ENCODE results near the gene SMIM13. TPM values are rescaled to one million over a fixed set of nuclear protein-coding genes. Genes with fewer than 3 reads are reported as not detected.
A peak's percentile ranks its signal among the peaks of the same experiment; 100 is the strongest.

Gene SMIM13
- total RNA-seq, 1 donor, result 15.5 TPM

DNA sequence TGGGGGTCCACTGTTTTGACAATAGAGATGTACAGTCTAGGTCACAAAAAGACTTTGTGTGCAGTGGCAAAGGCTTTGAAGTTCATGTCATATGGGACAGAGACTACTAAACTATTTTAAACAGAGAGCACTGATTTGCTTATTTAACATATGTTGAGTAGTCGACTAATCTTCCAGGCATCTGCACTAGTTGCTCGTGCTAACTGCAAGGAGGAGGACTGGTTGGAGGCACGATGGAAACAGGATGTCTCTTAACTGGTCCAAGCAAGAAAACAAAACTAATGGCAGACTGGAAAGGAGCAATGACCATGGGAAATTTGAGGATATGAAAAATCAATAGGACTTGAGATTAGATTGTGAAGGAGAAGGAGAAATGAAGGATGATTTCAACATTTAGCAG, 46.4 kb downstream of the SMIM13 start:
- TF ChIP-seq, protein P1, sequence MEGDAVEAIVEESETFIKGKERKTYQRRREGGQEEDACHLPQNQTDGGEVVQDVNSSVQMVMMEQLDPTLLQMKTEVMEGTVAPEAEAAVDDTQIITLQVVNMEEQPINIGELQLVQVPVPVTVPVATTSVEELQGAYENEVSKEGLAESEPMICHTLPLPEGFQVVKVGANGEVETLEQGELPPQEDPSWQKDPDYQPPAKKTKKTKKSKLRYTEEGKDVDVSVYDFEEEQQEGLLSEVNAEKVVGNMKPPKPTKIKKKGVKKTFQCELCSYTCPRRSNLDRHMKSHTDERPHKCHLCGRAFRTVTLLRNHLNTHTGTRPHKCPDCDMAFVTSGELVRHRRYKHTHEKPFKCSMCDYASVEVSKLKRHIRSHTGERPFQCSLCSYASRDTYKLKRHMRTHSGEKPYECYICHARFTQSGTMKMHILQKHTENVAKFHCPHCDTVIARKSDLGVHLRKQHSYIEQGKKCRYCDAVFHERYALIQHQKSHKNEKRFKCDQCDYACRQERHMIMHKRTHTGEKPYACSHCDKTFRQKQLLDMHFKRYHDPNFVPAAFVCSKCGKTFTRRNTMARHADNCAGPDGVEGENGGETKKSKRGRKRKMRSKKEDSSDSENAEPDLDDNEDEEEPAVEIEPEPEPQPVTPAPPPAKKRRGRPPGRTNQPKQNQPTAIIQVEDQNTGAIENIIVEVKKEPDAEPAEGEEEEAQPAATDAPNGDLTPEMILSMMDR (IDR thresholded peaks at IDR 0.05; ENCODE audit: insufficient read depth, low read depth, low read length), result no peak
- peak; percentile 21 for DNase-seq (ENCODE audit: low read depth)
- H3K4me3 ChIP-seq (ENCODE audit: low read depth, low read length), result no peak overlapping the region

DNA sequence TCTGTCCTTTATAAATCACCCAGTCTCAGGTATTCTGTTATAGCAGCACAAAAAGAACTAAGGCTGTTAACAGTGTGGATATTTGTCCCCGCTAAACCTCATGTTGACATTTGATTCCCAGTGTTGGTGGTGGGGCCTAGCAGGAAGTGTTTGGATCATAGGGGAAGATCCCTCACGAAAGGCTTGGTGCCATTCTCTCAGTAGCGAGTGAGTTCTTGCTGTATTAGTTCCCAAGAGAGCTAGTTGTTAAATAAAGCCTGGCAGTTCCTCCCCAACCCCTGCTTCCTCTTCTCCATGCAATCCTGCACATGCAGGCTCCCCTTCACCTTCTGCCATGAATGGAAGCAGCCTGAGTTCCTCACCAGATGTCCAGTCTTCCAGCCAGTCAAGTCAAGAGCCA, 47.7 kb downstream of the SMIM13 start:
- TF ChIP-seq, protein P1 (IDR thresholded peaks at IDR 0.05; ENCODE audit: insufficient read depth, low read depth, low read length), result no peak
- DNase-seq (ENCODE audit: low read depth), result no peak
- no peak overlapping the region for H3K4me3 ChIP-seq (ENCODE audit: low read depth, low read length)

DNA sequence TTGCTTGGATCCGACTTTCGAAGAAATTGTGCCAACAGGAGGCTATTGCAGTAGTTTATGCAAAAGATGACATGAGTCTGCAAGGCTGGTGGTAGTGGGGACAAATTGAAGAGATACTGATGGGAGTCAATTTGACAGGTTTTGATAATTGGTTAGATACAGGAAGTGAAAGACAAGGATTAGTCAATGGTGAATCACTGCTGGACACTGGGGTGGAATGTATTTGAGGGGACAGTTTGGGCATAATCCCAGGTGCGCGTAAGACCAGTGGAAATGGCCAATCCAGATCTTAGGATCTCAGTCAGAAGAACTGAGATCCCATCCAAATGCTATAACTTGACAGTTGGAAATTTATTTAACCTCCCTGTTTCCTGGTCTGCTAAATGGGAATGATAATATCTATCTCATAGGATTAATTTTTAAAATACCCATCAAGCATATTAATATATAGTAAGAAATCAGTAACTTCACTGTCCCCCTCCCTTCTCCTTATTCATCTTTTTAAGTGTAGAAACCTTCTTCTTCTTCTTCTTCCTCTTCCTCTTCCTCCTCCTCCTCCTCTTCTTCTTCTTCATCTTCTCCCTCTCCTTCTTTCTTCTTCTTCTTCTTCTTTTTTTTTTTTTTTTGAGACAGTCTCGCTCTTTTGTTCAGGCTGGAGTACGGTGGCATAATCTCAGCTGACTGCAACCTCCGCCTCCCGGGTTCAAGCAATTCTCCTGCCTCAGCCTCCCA, 48.8 kb downstream of the SMIM13 start:
- DNase-seq (ENCODE audit: low read depth), result no peak
- H3K4me3 ChIP-seq (ENCODE audit: low read depth, low read length), result no peak overlapping the region
- TF ChIP-seq, protein P1 (IDR thresholded peaks at IDR 0.05; ENCODE audit: insufficient read depth, low read depth, low read length), result no peak

DNA sequence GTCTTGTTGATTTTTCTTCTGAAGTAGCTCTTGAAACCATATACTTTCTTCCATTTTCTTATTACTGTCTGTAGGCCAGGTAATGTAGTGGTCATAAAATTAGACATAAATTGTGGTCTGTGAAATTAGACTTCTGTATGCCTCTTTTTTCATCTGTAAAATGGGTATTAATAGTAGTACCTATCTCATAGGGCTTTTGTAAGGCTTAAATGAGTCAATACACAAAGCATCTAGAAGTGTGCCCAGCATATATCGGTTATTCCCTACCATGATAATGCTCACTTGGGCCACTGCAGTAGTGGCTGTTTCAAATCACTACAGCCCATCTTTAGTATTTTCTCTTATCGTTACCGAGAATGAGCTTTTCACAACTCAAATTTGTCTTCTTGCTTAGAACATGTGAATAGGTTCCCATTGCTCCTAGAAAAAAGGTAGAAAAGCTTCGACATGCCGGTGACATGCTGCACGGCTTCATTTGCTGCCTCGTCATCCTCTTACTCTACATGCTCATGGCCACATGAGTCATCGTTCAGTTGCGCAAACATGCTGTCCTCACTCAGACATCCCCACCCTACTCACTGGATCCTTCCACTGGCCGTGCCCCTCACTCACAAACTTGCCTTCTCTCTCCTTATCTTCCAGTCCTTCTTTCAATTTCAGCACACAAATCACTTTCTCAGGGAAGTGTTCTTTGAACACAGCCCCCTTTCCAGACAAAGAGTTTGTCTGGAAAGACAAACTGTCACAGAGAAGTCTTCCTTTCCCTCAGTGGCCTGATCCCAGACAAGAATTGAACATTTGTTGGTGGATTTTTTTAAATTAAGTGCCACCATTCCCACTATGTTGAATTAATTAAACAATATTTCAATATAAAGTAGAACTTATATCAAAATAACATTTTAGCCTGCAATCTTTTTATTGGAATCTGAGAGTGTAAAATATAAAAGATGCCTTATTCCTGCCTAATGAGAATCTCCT, 50.0 kb downstream of the SMIM13 start:
- TF ChIP-seq, protein P1 (IDR thresholded peaks at IDR 0.05; ENCODE audit: insufficient read depth, low read depth, low read length), result no peak
- peak; percentile 96 for DNase-seq (ENCODE audit: low read depth)
- no peak overlapping the region for H3K4me3 ChIP-seq (ENCODE audit: low read depth, low read length)

DNA sequence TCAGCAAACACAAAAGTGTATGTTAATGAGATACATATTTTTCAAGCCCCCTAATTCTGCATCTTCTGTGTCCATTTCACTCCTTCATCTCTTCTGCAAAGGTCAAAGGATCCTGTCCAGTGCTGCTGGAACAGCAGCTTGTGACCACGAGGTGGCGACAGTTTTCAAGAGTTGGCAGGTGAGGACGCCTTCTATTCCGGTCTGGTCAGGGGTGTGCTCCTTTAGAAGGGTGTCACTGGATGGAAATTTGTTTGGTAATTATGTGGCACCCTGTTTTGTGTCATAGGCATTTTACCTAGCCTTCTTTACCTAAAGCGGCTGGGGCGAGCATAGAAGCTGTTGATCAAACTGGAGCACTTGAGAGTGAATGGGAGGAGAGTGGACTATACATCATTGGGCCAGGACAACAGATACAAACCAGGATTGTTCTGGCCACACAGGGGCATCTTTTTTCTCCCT, 50.8 kb downstream of the SMIM13 start:
- no peak overlapping the region for H3K4me3 ChIP-seq (ENCODE audit: low read depth, low read length)
- DNase-seq (ENCODE audit: low read depth), result peak; percentile 78
- TF ChIP-seq, protein P1 (IDR thresholded peaks at IDR 0.05; ENCODE audit: insufficient read depth, low read depth, low read length), result peak; percentile 95

DNA sequence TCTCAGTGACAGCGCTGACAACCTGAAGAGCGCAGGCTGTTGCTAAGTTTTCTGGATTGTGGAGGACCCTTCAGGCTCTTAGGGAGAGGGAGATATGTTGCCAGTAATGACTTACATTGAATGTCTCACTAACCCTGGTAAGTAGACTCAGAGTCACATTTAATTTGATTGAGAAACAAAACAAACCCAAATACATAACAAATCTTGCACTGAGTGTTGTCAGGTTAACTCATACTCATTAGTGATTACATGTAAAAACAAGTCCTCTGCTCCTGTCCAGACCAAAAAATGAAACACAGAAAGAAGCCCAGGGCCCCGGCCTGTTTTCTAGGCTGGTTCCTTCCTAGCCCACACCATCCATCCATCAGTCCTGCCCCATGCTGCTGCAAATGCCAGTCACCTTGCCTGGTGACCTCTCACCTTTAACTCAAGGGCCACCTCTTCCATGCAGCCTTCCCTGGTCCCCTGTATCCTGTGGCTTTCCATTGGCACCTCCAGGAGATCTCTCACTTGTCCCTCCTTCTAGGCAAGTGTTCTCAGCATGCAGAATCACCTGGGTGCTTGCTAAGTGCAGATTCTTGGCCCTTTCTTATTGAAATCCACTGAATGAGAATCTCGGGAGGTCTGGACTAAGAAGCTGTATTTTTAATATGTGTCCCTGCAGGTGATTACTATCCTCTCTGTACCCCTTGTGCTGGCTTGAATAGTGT, 52.6 kb downstream of the SMIM13 start:
- TF ChIP-seq, protein P1 (IDR thresholded peaks at IDR 0.05; ENCODE audit: insufficient read depth, low read depth, low read length), result no peak
- DNase-seq (ENCODE audit: low read depth), result no peak
- no peak overlapping the region for H3K4me3 ChIP-seq (ENCODE audit: low read depth, low read length)

All from fibroblast of villous mesenchyme (primary cell).